MM.1S (cell line): ENCODE results near the gene C8A.

Source experiments
- DNase-seq: peaks from one replicate; pipeline ENCODE4 v3.0.0-alpha.2; 2015
- H2AFZ ChIP-seq: fragments of 300-600 bp; sonication (generic); 2 replicates; pipeline ENCODE4 v1.6.0; 2016; ENCODE audit warnings: antibody characterized with exemption, low read length
- H3F3A ChIP-seq: fragments of 300-600 bp; sonication (generic); 2 replicates; pipeline ENCODE4 v1.6.1; 2016; ENCODE audit warnings: mild to moderate bottlenecking, antibody characterized with exemption, low read length, moderate library complexity, mixed read lengths; ENCODE audit not compliant: insufficient read depth
- H3K27ac ChIP-seq: fragments of 300-600 bp; sonication (generic); 2 replicates; pipeline ENCODE4 v1.5.1; 2016; ENCODE audit warnings: mild to moderate bottlenecking, low read length
- H3K27me3 ChIP-seq: fragments of 300-600 bp; sonication (generic); replicated peaks from 2 replicates; pipeline ENCODE4 v1.6.0; 2016; ENCODE audit warnings: low read length; ENCODE audit not compliant: insufficient read depth
- H3K36me3 ChIP-seq: fragments of 300-600 bp; sonication (generic); replicated peaks from 2 replicates; pipeline ENCODE4 v1.6.1; 2016; ENCODE audit warnings: mild to moderate bottlenecking, low read length, mixed read lengths; ENCODE audit not compliant: insufficient read depth
- H3K4me1 ChIP-seq: fragments of 300-600 bp; sonication (generic); 2 replicates; pipeline ENCODE4 v1.6.1; 2016; ENCODE audit warnings: low read length, mixed read lengths
- H3K4me2 ChIP-seq: fragments of 300-600 bp; sonication (generic); 2 replicates; pipeline ENCODE4 v1.6.0; 2016; ENCODE audit warnings: low read depth, low read length
- H3K4me3 ChIP-seq: fragments of 300-600 bp; sonication (generic); 2 replicates; pipeline ENCODE4 v1.5.1; 2016; ENCODE audit warnings: low read length, mixed read lengths
- H3K79me2 ChIP-seq: fragments of 300-600 bp; sonication (generic); 2 replicates; pipeline ENCODE4 v1.6.1; 2016; ENCODE audit warnings: mixed run types, low read length, mixed read lengths
- H3K9ac ChIP-seq: fragments of 300-600 bp; sonication (generic); 2 replicates; pipeline ENCODE4 v1.6.1; 2016; ENCODE audit warnings: low read length, mixed read lengths
- H3K9me2 ChIP-seq: fragments of 300-600 bp; sonication (generic); replicated peaks from 2 replicates; pipeline ENCODE4 v1.6.1; 2016; ENCODE audit warnings: mild to moderate bottlenecking, low read length, mixed read lengths; ENCODE audit not compliant: insufficient read depth
- H3K9me3 ChIP-seq: fragments of 300-600 bp; sonication (generic); replicated peaks from 2 replicates; pipeline ENCODE4 v1.6.1; 2016; ENCODE audit warnings: mild to moderate bottlenecking, low read length, mixed read lengths; ENCODE audit not compliant: insufficient read depth
- H4K20me1 ChIP-seq: fragments of 300-600 bp; sonication (generic); 2 replicates; pipeline ENCODE4 v1.6.1; 2016; ENCODE audit warnings: mild to moderate bottlenecking, low read length, moderate library complexity, mixed read lengths; ENCODE audit not compliant: insufficient read depth
- CTCF ChIP-seq: fragments of 300-600 bp; sonication (generic); IDR thresholded peaks from 2 replicates; pipeline ENCODE4 v1.5.1; 2016; ENCODE audit warnings: antibody characterized with exemption, low read length, mixed read lengths
- EZH2 ChIP-seq: fragments of 300-600 bp; sonication (generic); optimal IDR thresholded peaks from 2 replicates; pipeline ENCODE3; 2017; ENCODE audit warnings: low read depth, mild to moderate bottlenecking, antibody characterized with exemption, low read length, mixed read lengths
- EZH2phosphoT487 ChIP-seq: fragments of 300-600 bp; sonication (generic); IDR thresholded peaks from 2 replicates; pipeline ENCODE4 v1.6.1; 2018; ENCODE audit warnings: antibody characterized with exemption, low read length

Gene C8A

GRCh38 chr1:56921479-56921878 is 66.9 kb downstream of the C8A start:
- H3K27me3 ChIP-seq: no peaks in the 10 kb centered on the region
- no peaks in the 10 kb centered on the region for H3K36me3 ChIP-seq
- H3K4me2 ChIP-seq: no peak overlapping the region
- H2AFZ ChIP-seq: no peak overlapping the region
- no peaks in the 10 kb centered on the region for H3K9me2 ChIP-seq
- H3K4me1 ChIP-seq: no peaks in the 10 kb centered on the region
- no peak overlapping the region for H3K9ac ChIP-seq
- H3K27ac ChIP-seq: no peak overlapping the region
- H3K79me2 ChIP-seq: no peaks in the 10 kb centered on the region
- H3K9me3 ChIP-seq: no peaks in the 10 kb centered on the region
- H3K4me3 ChIP-seq: no peak overlapping the region
- TF ChIP-seq CTCF: no peak
- no peak for TF ChIP-seq EZH2phosphoT487
- no peak for TF ChIP-seq EZH2
- no peaks in the 10 kb centered on the region for H3F3A ChIP-seq
- H4K20me1 ChIP-seq: no peaks in the 10 kb centered on the region
- no peak for DNase-seq

- Histone ChIP-seq H3K27ac (no peak overlapping the region), H3K36me3 (no peaks in the 10 kb centered on the region), H3K79me2 (no peaks in the 10 kb centered on the region), H3K27me3 (no peaks in the 10 kb centered on the region), H3F3A (no peaks in the 10 kb centered on the region), H4K20me1 (no peaks in the 10 kb centered on the region), H3K9me2 (no peaks in the 10 kb centered on the region), H3K4me2 (no peak overlapping the region), H3K9me3 (no peaks in the 10 kb centered on the region), H3K9ac (no peak overlapping the region), H3K4me3 (no peak overlapping the region), H3K4me1 (no peaks in the 10 kb centered on the region), H2AFZ (no peak overlapping the region)
- DNase-seq: no peak
- no peak for TF ChIP-seq EZH2
- TF ChIP-seq EZH2phosphoT487: no peak
- TF ChIP-seq CTCF: no peak
These were observed 67.5 kb downstream of the C8A start for GRCh38 chr1:56922070-56922469.

GRCh38 chr1:56922507-56922906 is 67.9 kb downstream of the C8A start:
- H3F3A ChIP-seq: no peaks in the 10 kb centered on the region
- no peak overlapping the region for H3K4me3 ChIP-seq
- no peak overlapping the region for H2AFZ ChIP-seq
- no peaks in the 10 kb centered on the region for H4K20me1 ChIP-seq
- no peaks in the 10 kb centered on the region for H3K9me2 ChIP-seq
- no peak for TF ChIP-seq EZH2phosphoT487
- TF ChIP-seq EZH2: no peak
- TF ChIP-seq CTCF: no peak
- H3K4me2 ChIP-seq: no peak overlapping the region
- no peaks in the 10 kb centered on the region for H3K36me3 ChIP-seq
- no peaks in the 10 kb centered on the region for H3K27me3 ChIP-seq
- DNase-seq: no peak
- H3K9ac ChIP-seq: no peak overlapping the region
- no peaks in the 10 kb centered on the region for H3K79me2 ChIP-seq
- H3K27ac ChIP-seq: no peak overlapping the region
- H3K4me1 ChIP-seq: no peaks in the 10 kb centered on the region
- H3K9me3 ChIP-seq: no peaks in the 10 kb centered on the region

- Histone ChIP-seq H3F3A (no peaks in the 10 kb centered on the region), H3K27me3 (no peaks in the 10 kb centered on the region), H3K9me2 (no peaks in the 10 kb centered on the region), H3K79me2 (no peaks in the 10 kb centered on the region), H3K4me3 (no peak overlapping the region), H2AFZ (no peak overlapping the region), H3K27ac (no peak overlapping the region), H4K20me1 (no peaks in the 10 kb centered on the region), H3K9me3 (no peaks in the 10 kb centered on the region), H3K4me1 (no peaks in the 10 kb centered on the region), H3K9ac (no peak overlapping the region), H3K36me3 (no peaks in the 10 kb centered on the region), H3K4me2 (no peak overlapping the region)
- DNase-seq: no peak
- TF ChIP-seq EZH2 (no peak), CTCF (no peak), EZH2phosphoT487 (no peak)
These were observed 68.6 kb downstream of the C8A start for GRCh38 chr1:56923201-56923600.
